HepG2 (cell line): ENCODE results near the gene RPS25. TPM values are rescaled to one million over a fixed set of nuclear protein-coding genes. Genes with fewer than 3 reads are reported as not detected.
A peak's percentile ranks its signal among the peaks of the same experiment; 100 is the strongest.
"Not testable (repeated sequence)": the region's sequence is repeated elsewhere in the genome, so short reads cannot be mapped to it uniquely, and the experiment has no call there.

ENCODE experiments used
- ATAC-seq: fragments of 200-7000 bp; cut with Tn5 transposase; 3 replicates; pipeline ENCODE4 v1.9.1; 2020; ENCODE audit warnings: mild to moderate bottlenecking, moderate library complexity
- BruUV-seq: library from RNA; stranded (reverse); fragments of 400-500 nt; replicated peaks from 2 replicates; lab custom pipeline; 2021; lab: Mats Ljungman, UMichigan
- CTCF ChIA-PET: fragments of 300-600 bp; formaldehyde crosslinking; extraction: SDS; loops from one replicate; lab custom pipeline; 2021; ENCODE audit warnings: low total read pairs, inconsistent platforms, low intra/inter-chr PET ratio; lab: Yijun Ruan, JAX
- POLR2A ChIA-PET: fragments of 350-600 bp; sonication (Branson Sonifier 250); formaldehyde crosslinking; loops from one replicate; lab custom pipeline; 2020; ENCODE audit warnings: antibody characterized with exemption, inconsistent platforms; lab: Yijun Ruan, JAX
- DNase-seq: peaks from one replicate; pipeline ENCODE4 v3.0.0-alpha.2; 2015; ENCODE audit warnings: low spot score
- FAIRE-seq: peaks from 3 replicates; lab custom pipeline; 2011; peaks lifted over from hg19 to GRCh38; lab: Jason Lieb, UNC
- H2AFZ ChIP-seq: one replicate; pipeline ENCODE4 v1.6.1; 2011; ENCODE audit warnings: low read length, inconsistent platforms
- H3K27ac ChIP-seq: fragments of 300-600 bp; 3 replicates; pipeline ENCODE4 v1.8.0; 2011; ENCODE audit warnings: mixed run types, mild to moderate bottlenecking, mixed read lengths, low read length, inconsistent platforms; ENCODE audit not compliant: insufficient read depth; ENCODE audit errors: extremely low read length
- H3K27me3 ChIP-seq, 2 experiments: fragments of 200-600 bp in 1 of 2; 2 replicates in 1 of 2; 3 replicates in 1 of 2; pipeline versions ENCODE4 v1.6.0 to v1.8.0; 2011; ENCODE audit warnings: low read length in 2 of 2, mild to moderate bottlenecking in 2 of 2, moderate library complexity in 2 of 2, inconsistent platforms in 1 of 2; ENCODE audit not compliant: insufficient read depth in 2 of 2, control insufficient read depth in 1 of 2
- H3K36me3 ChIP-seq, 2 experiments: fragments of 200-600 bp in 1 of 2; replicated peaks in 1 of 2; 2 replicates in 1 of 2; 3 replicates in 1 of 2; pipeline versions ENCODE4 v1.5.1 to v1.8.0; 2011; ENCODE audit warnings: low read length in 2 of 2, inconsistent platforms in 1 of 2; ENCODE audit not compliant: insufficient read depth in 2 of 2, control insufficient read depth in 1 of 2
- H3K4me1 ChIP-seq: 2 replicates; pipeline ENCODE4 v1.5.1; 2012; ENCODE audit warnings: low read length, inconsistent platforms; ENCODE audit not compliant: insufficient read depth
- H3K4me2 ChIP-seq: 2 replicates; pipeline ENCODE4 v1.6.0; 2011; ENCODE audit warnings: low read depth, low read length, inconsistent platforms
- H3K4me3 ChIP-seq, 3 experiments: fragments of 200-600 bp in 1 of 3; sonication (generic), shearing (Covaris generic) in 1 of 3; replicated peaks in 1 of 3; 2 replicates each; pipeline ENCODE4 v1.5.1; 2011 to 2016; ENCODE audit warnings: low read length in 3 of 3, inconsistent platforms in 2 of 3, low read depth in 2 of 3, mild to moderate bottlenecking in 2 of 3, control low read depth in 1 of 3, mixed read lengths in 1 of 3; ENCODE audit not compliant: insufficient read depth in 1 of 3
- H3K79me2 ChIP-seq: one replicate; pipeline ENCODE4 v1.6.1; 2011; ENCODE audit warnings: low read length, inconsistent platforms; ENCODE audit not compliant: insufficient read depth
- H3K9ac ChIP-seq: 2 replicates; pipeline ENCODE4 v1.6.0; 2011; ENCODE audit warnings: mild to moderate bottlenecking, low read depth, low read length, inconsistent platforms; ENCODE audit not compliant: insufficient read depth
- H3K9me3 ChIP-seq: 2 replicates; pipeline ENCODE4 v1.5.1; 2012; ENCODE audit warnings: mild to moderate bottlenecking, low read length
- H4K20me1 ChIP-seq: 2 replicates; pipeline ENCODE4 v1.6.0; 2011; ENCODE audit warnings: inconsistent platforms, mild to moderate bottlenecking, low read length, moderate library complexity; ENCODE audit not compliant: insufficient read depth
- GTF2F1 ChIP-seq: fragments of 150-350 bp; IDR thresholded peaks from 2 replicates; pipeline ENCODE4 v1.6.1; 2014; ENCODE audit warnings: low read length
- MTA1 ChIP-seq: sonication (generic); formaldehyde crosslinking; IDR thresholded peaks from 2 replicates; pipeline ENCODE4 v1.4.0; 2020; ENCODE audit warnings: missing genetic modification reagents, mild to moderate bottlenecking, borderline replicate concordance
- PHF5A ChIP-seq: IDR thresholded peaks from one replicate; pipeline ENCODE4 v1.6.1; 2018; ENCODE audit warnings: low read depth, missing genetic modification reagents; ENCODE audit not compliant: unreplicated experiment
- SP5 ChIP-seq: IDR thresholded peaks from 2 replicates; pipeline ENCODE4 v1.6.1; 2016; ENCODE audit warnings: low read depth, borderline replicate concordance
- ZBTB7B ChIP-seq: sonication (generic); formaldehyde crosslinking; IDR thresholded peaks from 2 replicates; pipeline ENCODE4 v1.4.0; 2020; ENCODE audit warnings: missing genetic modification reagents
- ZNF282 ChIP-seq: fragments of 450-650 bp; IDR thresholded peaks from 2 replicates; pipeline ENCODE4 v1.6.1; 2018; ENCODE audit not compliant: partially characterized antibody
- ZNF329 ChIP-seq: sonication (generic); formaldehyde crosslinking; IDR thresholded peaks from 2 replicates; pipeline ENCODE4 v1.9.0; 2021; ENCODE audit warnings: low read depth, mild to moderate bottlenecking, missing genetic modification reagents
- WGBS: methylation state at CpG from one replicate; pipeline ENCODE4 v1.1.6; 2017; ENCODE audit warnings: low lambda C conversion rate; 5-methylcytosine and 5-hydroxymethylcytosine counted together
- in situ Hi-C: cut with HindIII; loops from 2 replicates; pipeline ENCODE4 v1.10.0; 2017; ENCODE audit warnings: low pct_unique_long_range_greater_than_20kb; ENCODE audit not compliant: extremely low pct_ligation_motif_present
- intact Hi-C: fragments of 100-400 bp; cut with micrococcal nuclease; formaldehyde crosslinking; loops from one replicate; pipeline ENCODE4 v1.10.0; 2022; ENCODE audit not compliant: unreplicated experiment
- polyA plus RNA-seq, 8 experiments: library from polyadenylated mRNA; depleted of rRNA in 3 of 8; stranded (reverse) in 7 of 8; unstranded in 1 of 8; fragments of >200 nt; fragmentation: Illumina TruSeq in 4 of 8; extraction: Trizol in 4 of 8; gene quantifications; 2 replicates each; pipeline versions ENCODE4 v1.2.1 to v1.2.3, GENCODE V29; 2011 to 2016; ENCODE audit warnings: low read depth in 4 of 8, missing spikeins in 1 of 8, mixed read lengths in 1 of 8; ENCODE audit not compliant: insufficient read depth in 1 of 8
- total RNA-seq, 5 experiments: library from RNA; depleted of rRNA; stranded (reverse); fragments of >200 nt; fragmentation: Illumina TruSeq; extraction: Trizol; gene quantifications; 2 replicates each; pipeline ENCODE4 v1.2.3, GENCODE V29; 2016; ENCODE audit warnings: low read depth in 1 of 5
- TF ChIP-seq, protein P1 (sequence below): sonication (generic); formaldehyde crosslinking; IDR thresholded peaks from 2 replicates; pipeline ENCODE4 v1.5.1; 2020; ENCODE audit warnings: mild to moderate bottlenecking, missing genetic modification reagents, moderate library complexity
- TF ChIP-seq, protein P2 (sequence below): sonication (generic); formaldehyde crosslinking; IDR thresholded peaks from 2 replicates; pipeline ENCODE4 v1.4.0; 2020; ENCODE audit warnings: missing genetic modification reagents; ENCODE audit errors: not compliant biosample characterization
- TF ChIP-seq, protein P3 (sequence below): IDR thresholded peaks from 2 replicates; pipeline ENCODE4 v1.6.1; 2016; ENCODE audit warnings: low read depth, borderline replicate concordance

RPS25 gene
- total and polyA plus RNA-seq, 2 of the 13 experiments (the other 11 are each of a cell fraction or from before 2014, with no cell fraction given): 839 to 1,415 TPM

DNA sequence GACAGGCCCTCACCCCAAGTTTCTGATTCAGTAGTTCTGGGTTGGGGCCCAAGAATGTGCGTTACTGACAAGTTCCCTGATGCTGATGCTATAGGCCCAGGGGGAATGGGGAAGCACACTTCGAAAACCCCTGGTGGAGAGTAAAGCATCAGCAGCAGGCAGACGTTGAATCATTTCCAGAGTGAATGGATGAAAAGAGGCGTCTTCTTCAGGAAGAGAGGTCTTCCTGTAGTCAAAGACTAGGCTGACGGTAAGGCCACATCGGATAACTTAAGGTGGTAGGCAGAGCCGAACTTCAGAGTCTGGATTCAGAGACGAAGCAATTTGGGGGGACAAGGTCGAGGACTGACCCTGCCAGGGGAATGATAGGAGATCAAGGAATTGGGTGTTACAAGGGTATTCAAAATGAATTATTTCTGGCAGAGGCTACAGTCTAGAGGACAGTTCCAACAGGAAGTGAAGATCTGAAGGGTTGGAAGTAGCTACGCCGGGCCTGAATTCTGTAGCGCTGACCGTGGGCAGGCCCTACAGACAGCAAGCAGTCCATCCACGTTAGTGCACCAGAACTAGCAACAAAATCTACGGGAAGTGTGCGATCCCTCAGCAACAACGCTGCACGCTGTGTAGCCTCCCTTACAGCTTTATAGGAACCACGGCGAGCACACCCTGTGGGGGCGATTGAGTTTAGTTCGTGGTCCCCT lies 21.1 kb downstream of the RPS25 start (continued):
- TF ChIP-seq, protein P1, sequence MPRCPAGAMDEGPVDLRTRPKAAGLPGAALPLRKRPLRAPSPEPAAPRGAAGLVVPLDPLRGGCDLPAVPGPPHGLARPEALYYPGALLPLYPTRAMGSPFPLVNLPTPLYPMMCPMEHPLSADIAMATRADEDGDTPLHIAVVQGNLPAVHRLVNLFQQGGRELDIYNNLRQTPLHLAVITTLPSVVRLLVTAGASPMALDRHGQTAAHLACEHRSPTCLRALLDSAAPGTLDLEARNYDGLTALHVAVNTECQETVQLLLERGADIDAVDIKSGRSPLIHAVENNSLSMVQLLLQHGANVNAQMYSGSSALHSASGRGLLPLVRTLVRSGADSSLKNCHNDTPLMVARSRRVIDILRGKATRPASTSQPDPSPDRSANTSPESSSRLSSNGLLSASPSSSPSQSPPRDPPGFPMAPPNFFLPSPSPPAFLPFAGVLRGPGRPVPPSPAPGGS: no peak
- TF ChIP-seq, protein P2, sequence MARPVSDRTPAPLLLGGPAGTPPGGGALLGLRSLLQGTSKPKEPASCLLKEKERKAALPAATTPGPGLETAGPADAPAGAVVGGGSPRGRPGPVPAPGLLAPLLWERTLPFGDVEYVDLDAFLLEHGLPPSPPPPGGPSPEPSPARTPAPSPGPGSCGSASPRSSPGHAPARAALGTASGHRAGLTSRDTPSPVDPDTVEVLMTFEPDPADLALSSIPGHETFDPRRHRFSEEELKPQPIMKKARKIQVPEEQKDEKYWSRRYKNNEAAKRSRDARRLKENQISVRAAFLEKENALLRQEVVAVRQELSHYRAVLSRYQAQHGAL (CRISPR knock-in tag): no peak
- TF ChIP-seq ZNF282 (no peak), MTA1 (CRISPR knock-in tag) (no peak), ZBTB7B (CRISPR knock-in tag) (0 out of 2 replicates have a peak, but pooled peaks have one; percentile 4), PHF5A (no peak), ZNF329 (CRISPR knock-in tag) (no peak), GTF2F1 (no peak), SP5 (CRISPR knock-in tag) (no peak)
- TF ChIP-seq, protein P3, sequence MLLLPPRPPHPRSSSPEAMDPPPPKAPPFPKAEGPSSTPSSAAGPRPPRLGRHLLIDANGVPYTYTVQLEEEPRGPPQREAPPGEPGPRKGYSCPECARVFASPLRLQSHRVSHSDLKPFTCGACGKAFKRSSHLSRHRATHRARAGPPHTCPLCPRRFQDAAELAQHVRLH: 0 out of 2 replicates have a peak, but pooled peaks have one; percentile 8

DNA sequence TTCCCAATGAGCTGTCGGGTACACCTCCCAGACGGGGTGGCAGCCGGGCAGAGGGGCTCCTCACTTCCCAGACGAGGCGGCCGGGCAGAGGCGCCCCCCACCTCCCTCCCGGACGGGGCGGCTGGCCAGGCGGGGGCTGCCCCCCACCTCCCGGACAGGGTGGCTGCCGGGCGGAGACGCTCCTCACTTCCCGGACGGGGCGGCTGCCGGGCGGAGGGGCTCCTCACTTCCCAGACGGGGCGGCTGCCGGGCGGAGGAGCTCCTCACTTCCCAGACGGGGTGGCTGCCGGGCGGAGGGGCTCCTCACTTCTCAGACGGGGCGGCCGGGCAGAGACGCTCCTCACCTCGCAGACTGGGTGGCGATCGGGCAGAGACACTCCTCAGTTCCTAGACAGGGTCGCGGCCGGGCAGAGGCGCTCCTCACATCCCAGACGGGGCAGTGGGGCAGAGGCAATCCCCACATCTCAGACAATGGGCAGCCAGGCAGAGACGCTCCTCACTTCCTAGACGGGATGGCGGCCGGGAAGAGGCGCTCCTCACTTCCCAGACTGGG lies 26.6 kb downstream of the RPS25 start:
- ATAC-seq, FAIRE-seq, CTCF ChIA-PET, intact Hi-C loops, H3K36me3 ChIP-seq, BruUV-seq, in situ Hi-C loops, H3K27ac ChIP-seq, DNase-seq, POLR2A ChIA-PET, H3K9me3 ChIP-seq, H3K4me3 ChIP-seq, H3K4me2 ChIP-seq, H4K20me1 ChIP-seq, H3K9ac ChIP-seq, H3K79me2 ChIP-seq, H2AFZ ChIP-seq, H3K27me3 ChIP-seq: not testable (repeated sequence)
- peaks cover 12% of the 10 kb centered on the region for H3K4me1 ChIP-seq
- 100% methylated on average over 7 of the region's 44 CpGs for WGBS
